Panc1 (cell line): ENCODE measurements around the gene PROKR1.
"Not testable (repeated sequence)": the region's sequence is repeated elsewhere in the genome, so short reads cannot be mapped to it uniquely, and the experiment has no call there.

Experiments
- CTCF ChIP-seq: fragments of 450-650 bp; IDR thresholded peaks from 2 replicates; pipeline ENCODE4 v1.5.1; 2017; ENCODE audit warnings: mild to moderate bottlenecking
- POLR2AphosphoS5 ChIP-seq: IDR thresholded peaks from 2 replicates; pipeline ENCODE4 v1.6.1; 2012; ENCODE audit warnings: mild to moderate bottlenecking, low read depth, low read length, moderate library complexity
- REST ChIP-seq, 2 experiments: IDR thresholded peaks; 2 replicates each; pipeline ENCODE4 v1.6.1; 2011 to 2012; ENCODE audit warnings: low read depth in 2 of 2, control low read depth in 1 of 2, low read length in 1 of 2, mild to moderate bottlenecking in 1 of 2, moderate library complexity in 1 of 2; ENCODE audit not compliant: insufficient read depth in 1 of 2
- SIN3A ChIP-seq: IDR thresholded peaks from 2 replicates; pipeline ENCODE4 v1.6.1; 2012; ENCODE audit warnings: low read depth, mild to moderate bottlenecking, low read length, moderate library complexity, borderline replicate concordance; ENCODE audit not compliant: insufficient read depth

GRCh38 chr2:68679917-68680267, 36.5 kb downstream of the PROKR1 start:
- TF ChIP-seq CTCF; SIN3A; POLR2AphosphoS5; REST (IDR thresholded peaks at IDR 0.05; ENCODE audit: insufficient read depth in 1 of 2, low read depth in 2 of 2, low read length in 1 of 2): not testable (repeated sequence)
